22Rv1 (cell line): Measurements from ENCODE around the gene HSD17B11.
"Not testable (repeated sequence)": the region's sequence is repeated elsewhere in the genome, so short reads cannot be mapped to it uniquely, and the experiment has no call there.

Source experiments
- ZFX ChIP-seq: fragments of 450-650 bp; IDR thresholded peaks from 2 replicates; pipeline ENCODE4 v1.6.1; 2017; ENCODE audit warnings: antibody characterized with exemption, borderline replicate concordance
- TF ChIP-seq, protein P1 (sequence below): fragments of 450-650 bp; IDR thresholded peaks from 2 replicates; pipeline ENCODE4 v1.5.1; 2017; ENCODE audit warnings: mild to moderate bottlenecking

DNA sequence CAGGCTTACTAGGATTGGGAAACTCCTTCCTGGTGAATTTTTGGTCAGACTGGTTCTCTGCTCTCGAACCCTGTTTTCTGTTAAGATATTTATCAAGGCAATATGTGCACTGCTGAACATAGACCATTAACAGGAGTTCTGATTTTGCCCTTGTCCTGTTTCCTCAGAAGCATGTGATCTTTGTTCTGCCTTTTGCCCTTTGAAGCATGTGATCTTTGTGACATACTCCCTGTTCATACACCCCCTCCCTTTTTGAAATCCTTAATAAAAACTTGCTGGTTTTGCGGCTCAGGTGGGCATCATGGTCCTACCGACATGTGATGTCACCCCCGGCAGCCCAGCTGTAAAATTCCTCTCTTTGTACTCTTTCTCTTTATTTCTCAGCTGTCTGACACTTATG, 27.4 kb upstream of the HSD17B11 start:
- TF ChIP-seq, protein P1, sequence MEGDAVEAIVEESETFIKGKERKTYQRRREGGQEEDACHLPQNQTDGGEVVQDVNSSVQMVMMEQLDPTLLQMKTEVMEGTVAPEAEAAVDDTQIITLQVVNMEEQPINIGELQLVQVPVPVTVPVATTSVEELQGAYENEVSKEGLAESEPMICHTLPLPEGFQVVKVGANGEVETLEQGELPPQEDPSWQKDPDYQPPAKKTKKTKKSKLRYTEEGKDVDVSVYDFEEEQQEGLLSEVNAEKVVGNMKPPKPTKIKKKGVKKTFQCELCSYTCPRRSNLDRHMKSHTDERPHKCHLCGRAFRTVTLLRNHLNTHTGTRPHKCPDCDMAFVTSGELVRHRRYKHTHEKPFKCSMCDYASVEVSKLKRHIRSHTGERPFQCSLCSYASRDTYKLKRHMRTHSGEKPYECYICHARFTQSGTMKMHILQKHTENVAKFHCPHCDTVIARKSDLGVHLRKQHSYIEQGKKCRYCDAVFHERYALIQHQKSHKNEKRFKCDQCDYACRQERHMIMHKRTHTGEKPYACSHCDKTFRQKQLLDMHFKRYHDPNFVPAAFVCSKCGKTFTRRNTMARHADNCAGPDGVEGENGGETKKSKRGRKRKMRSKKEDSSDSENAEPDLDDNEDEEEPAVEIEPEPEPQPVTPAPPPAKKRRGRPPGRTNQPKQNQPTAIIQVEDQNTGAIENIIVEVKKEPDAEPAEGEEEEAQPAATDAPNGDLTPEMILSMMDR, result not testable (repeated sequence)
- not testable (repeated sequence) for TF ChIP-seq ZFX
